ENCODE measurements around the gene CHRNA4. TPM values are rescaled to one million over a fixed set of nuclear protein-coding genes. Genes with fewer than 3 reads are reported as not detected.
"Not testable (repeated sequence)": the region's sequence is repeated elsewhere in the genome, so short reads cannot be mapped to it uniquely, and the experiment has no call there.

The CHRNA4 gene
- total and polyA plus RNA-seq, 10 of the 15 experiments (the other 5 are each of a cell fraction or from before 2014, with no cell fraction given) = 0.04 to 0.41 (median 0.06) TPM; not detected in 5

DNA sequence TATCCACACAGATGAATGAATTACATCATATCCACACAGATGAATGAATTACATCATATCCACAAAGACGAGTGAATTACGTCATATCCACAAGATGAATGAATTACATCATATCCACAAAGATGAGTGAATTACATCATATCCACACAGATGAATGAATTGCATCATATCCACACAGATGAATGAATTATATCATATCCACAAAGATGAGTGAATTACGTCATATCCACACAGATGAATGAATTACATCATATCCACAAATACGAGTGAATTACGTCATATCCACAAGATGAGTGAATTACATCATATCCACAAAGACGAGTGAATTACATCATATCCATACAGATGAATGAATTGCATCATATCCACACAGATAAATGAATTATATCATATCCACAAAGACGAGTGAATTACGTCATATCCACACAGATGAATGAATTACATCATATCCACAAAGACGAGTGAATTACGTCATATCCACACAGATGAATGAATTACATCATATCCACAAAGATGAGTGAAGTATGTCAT, 20.9 kb downstream of the CHRNA4 start:
- BruUV-seq (replicated peaks); H3K27ac ChIP-seq (ENCODE audit: control insufficient read depth, insufficient read depth); H3K36me3 ChIP-seq (ENCODE audit: control insufficient read depth in 2 of 2, insufficient read depth in 2 of 2, low read length in 1 of 2); H3K9me3 ChIP-seq (replicated peaks; ENCODE audit: control insufficient read depth, insufficient read depth, low read length); RAD21 ChIA-PET (ENCODE audit: unreplicated experiment); H3K4me1 ChIP-seq (ENCODE audit: control insufficient read depth, insufficient read depth, low read length); H4K20me1 ChIP-seq (ENCODE audit: control insufficient read depth, insufficient read depth); H2AFZ ChIP-seq (ENCODE audit: control insufficient read depth, low read depth, low read length); H3K79me2 ChIP-seq (ENCODE audit: control insufficient read depth, insufficient read depth, low read length); FAIRE-seq; SMC1A ChIA-PET (ENCODE audit: uncharacterized antibody, unreplicated experiment); ATAC-seq; H3K4me3 ChIP-seq; H3K9ac ChIP-seq (ENCODE audit: control insufficient read depth, insufficient read depth, low read length); DNase-seq (ENCODE audit: low read depth, low spot score); intact Hi-C loops (cut with micrococcal nuclease; ENCODE audit: unreplicated experiment); POLR2A ChIA-PET; H3K4me2 ChIP-seq (ENCODE audit: control insufficient read depth, insufficient read depth); in situ Hi-C loops (cut with MboI); H3K27me3 ChIP-seq (replicated peaks in 1 of 2; ENCODE audit: control insufficient read depth in 2 of 2, insufficient read depth in 2 of 2, low read length in 1 of 2); CTCF ChIA-PET: not testable (repeated sequence)
- peak; percentile 71 for TF ChIP-seq ATF7 (IDR thresholded peaks at IDR 0.05; ENCODE audit: low read depth)
- WGBS (ENCODE audit: insufficient coverage, insufficient replicate concordance, low lambda C conversion rate, missing lambda C conversion rate) = 56% methylated on average over 10 of the region's 10 CpGs

DNA sequence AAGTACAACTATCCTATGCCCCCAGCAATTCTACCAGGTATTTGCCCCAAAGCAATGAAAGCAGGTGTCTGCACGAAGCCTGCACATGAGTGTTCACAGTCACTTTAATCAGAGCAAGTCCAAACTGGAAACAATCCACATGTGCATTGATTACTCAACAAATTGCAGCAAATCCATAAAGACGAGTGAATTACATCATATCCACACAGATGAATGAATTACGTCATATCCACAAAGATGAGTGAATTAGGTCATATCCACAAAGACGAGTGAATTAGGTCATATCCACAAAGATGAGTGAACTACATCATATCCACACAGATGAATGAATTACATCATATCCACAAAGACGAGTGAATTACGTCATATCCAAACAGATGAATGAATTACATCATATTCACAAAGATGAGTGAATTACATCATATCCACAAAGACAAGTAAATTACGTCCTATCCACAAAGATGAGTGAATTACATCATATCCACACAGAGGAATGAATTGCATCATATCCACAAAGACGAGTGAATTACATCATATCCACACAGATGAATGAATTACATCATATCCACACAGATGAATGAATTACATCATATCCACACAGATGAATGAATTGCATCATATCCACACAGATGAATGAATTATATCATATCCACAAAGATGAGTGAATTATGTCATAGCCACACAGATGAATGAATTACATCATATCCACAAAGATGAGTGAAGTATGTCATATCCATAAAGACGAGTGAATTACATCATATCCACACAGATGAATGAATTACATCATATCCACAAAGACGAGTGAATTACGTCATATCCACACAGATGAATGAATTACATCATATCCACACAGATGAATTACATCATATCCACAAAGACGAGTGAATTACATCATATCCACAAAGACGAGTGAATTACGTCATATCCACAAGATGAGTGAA, 21.7 kb downstream of the CHRNA4 start:
- H3K27ac ChIP-seq (ENCODE audit: control insufficient read depth, insufficient read depth); POLR2A ChIA-PET; H3K4me3 ChIP-seq; H3K4me1 ChIP-seq (ENCODE audit: control insufficient read depth, insufficient read depth, low read length); H2AFZ ChIP-seq (ENCODE audit: control insufficient read depth, low read depth, low read length); BruUV-seq (replicated peaks); H3K9me3 ChIP-seq (replicated peaks; ENCODE audit: control insufficient read depth, insufficient read depth, low read length); H3K36me3 ChIP-seq (ENCODE audit: control insufficient read depth in 2 of 2, insufficient read depth in 2 of 2, low read length in 1 of 2); CTCF ChIA-PET; H3K27me3 ChIP-seq (replicated peaks in 1 of 2; ENCODE audit: control insufficient read depth in 2 of 2, insufficient read depth in 2 of 2, low read length in 1 of 2); in situ Hi-C loops (cut with MboI); DNase-seq (ENCODE audit: low read depth, low spot score); RAD21 ChIA-PET (ENCODE audit: unreplicated experiment); SMC1A ChIA-PET (ENCODE audit: uncharacterized antibody, unreplicated experiment); H4K20me1 ChIP-seq (ENCODE audit: control insufficient read depth, insufficient read depth); H3K4me2 ChIP-seq (ENCODE audit: control insufficient read depth, insufficient read depth); H3K9ac ChIP-seq (ENCODE audit: control insufficient read depth, insufficient read depth, low read length); ATAC-seq; FAIRE-seq; intact Hi-C loops (cut with micrococcal nuclease; ENCODE audit: unreplicated experiment); H3K79me2 ChIP-seq (ENCODE audit: control insufficient read depth, insufficient read depth, low read length): not testable (repeated sequence)
- 55% methylated on average over 14 of the region's 14 CpGs for WGBS (ENCODE audit: insufficient coverage, insufficient replicate concordance, low lambda C conversion rate, missing lambda C conversion rate)
